Measurements from ENCODE around the gene BNC1. TPM values are rescaled to one million over a fixed set of nuclear protein-coding genes. Genes with fewer than 3 reads are reported as not detected.

The BNC1 gene
- total RNA-seq (2014; rRNA removed; shearing (Covaris generic)), result not detected in 2 replicates

- DNase-seq, result no peak
These were observed at the start of gene BNC1 for GRCh38 chr15:83284559-83285283. Gene BNC1 (minus strand): TSS chr15:83284664. CDS start chr15:83284628, 36 bp downstream.

GRCh38 chr15:83327041-83327440 is 42.6 kb upstream of the BNC1 start:
- H3K4me3 ChIP-seq, result no peak overlapping the region

More at GRCh38 chr15:83284559-83285283, at the start of gene BNC1:
- Histone ChIP-seq H3K36me3 (no peaks in the 10 kb centered on the region), H3K4me3 (no peak within 1 kb of the TSS), H3K4me1 (no peaks in the 10 kb centered on the region), H3K27ac (no peak within 1 kb of the TSS), H3K27me3 (no peaks in the 10 kb centered on the region; the same call in 1 of the 2 replicates), H3K9me3 (replicated peaks) (0 out of 2 replicates have a peak, but pooled peaks cover 5% of the 10 kb centered on the region)

GRCh38 chr15:83324799-83325198 is 40.3 kb upstream of the BNC1 start:
- DNase-seq, result no peak
- Histone ChIP-seq H3K36me3 (no peaks in the 10 kb centered on the region), H3K4me3 (no peak overlapping the region), H3K9me3 (replicated peaks) (no peaks in the 10 kb centered on the region), H3K27me3 (no peaks in the 10 kb centered on the region), H3K4me1 (peaks cover 38% of the 10 kb centered on the region), H3K27ac (no peak overlapping the region)

More at GRCh38 chr15:83327041-83327440, 42.6 kb upstream of the BNC1 start:
- Histone ChIP-seq H3K27ac (no peak overlapping the region), H3K36me3 (no peaks in the 10 kb centered on the region), H3K9me3 (replicated peaks) (no peaks in the 10 kb centered on the region), H3K27me3 (no peaks in the 10 kb centered on the region), H3K4me1 (peaks cover 18% of the 10 kb centered on the region)
- no peak for DNase-seq

- Histone ChIP-seq H3K9me3 (replicated peaks) (no peaks in the 10 kb centered on the region), H3K36me3 (no peaks in the 10 kb centered on the region), H3K4me3 (no peak overlapping the region), H3K4me1 (peaks cover 38% of the 10 kb centered on the region), H3K27ac (no peak overlapping the region), H3K27me3 (no peaks in the 10 kb centered on the region)
- DNase-seq, result peak; percentile 37 to 49
These were observed 38.8 kb upstream of the BNC1 start for GRCh38 chr15:83323296-83323711.

GRCh38 chr15:83322691-83323090 is 38.2 kb upstream of the BNC1 start:
- Histone ChIP-seq H3K4me3 (no peak overlapping the region), H3K9me3 (replicated peaks) (no peaks in the 10 kb centered on the region), H3K36me3 (no peaks in the 10 kb centered on the region), H3K4me1 (peaks cover 38% of the 10 kb centered on the region), H3K27ac (no peak overlapping the region), H3K27me3 (no peaks in the 10 kb centered on the region)
- DNase-seq, result no peak

GRCh38 chr15:83322061-83322460 is 37.6 kb upstream of the BNC1 start:
- H3K9me3 ChIP-seq (replicated peaks), result no peaks in the 10 kb centered on the region
- H3K27me3 ChIP-seq, result no peaks in the 10 kb centered on the region
- peaks cover 38% of the 10 kb centered on the region for H3K4me1 ChIP-seq
- DNase-seq, result peak; percentile 37 to 73
- H3K36me3 ChIP-seq, result no peaks in the 10 kb centered on the region
- no peak overlapping the region for H3K4me3 ChIP-seq
- H3K27ac ChIP-seq, result peak overlapping the region; percentile 52

- peak; percentile 9 to 22 for DNase-seq
- no peaks in the 10 kb centered on the region for H3K27me3 ChIP-seq
- no peaks in the 10 kb centered on the region for H3K9me3 ChIP-seq (replicated peaks)
- no peak overlapping the region for H3K27ac ChIP-seq
- no peak overlapping the region for H3K4me3 ChIP-seq
- H3K36me3 ChIP-seq, result no peaks in the 10 kb centered on the region
- peaks cover 38% of the 10 kb centered on the region for H3K4me1 ChIP-seq
These were observed 36.4 kb upstream of the BNC1 start for GRCh38 chr15:83320844-83321243.

GRCh38 chr15:83320404-83320803 is 35.9 kb upstream of the BNC1 start:
- Histone ChIP-seq H3K36me3 (no peaks in the 10 kb centered on the region), H3K4me3 (no peak overlapping the region), H3K4me1 (peaks cover 38% of the 10 kb centered on the region), H3K27me3 (no peaks in the 10 kb centered on the region), H3K9me3 (replicated peaks) (no peaks in the 10 kb centered on the region), H3K27ac (no peak overlapping the region)
- DNase-seq, result peak in 1 of 2 experiments; percentile 15

GRCh38 chr15:83319771-83320170 is 35.3 kb upstream of the BNC1 start:
- Histone ChIP-seq H3K9me3 (replicated peaks) (no peaks in the 10 kb centered on the region), H3K36me3 (no peaks in the 10 kb centered on the region), H3K4me1 (peaks cover 38% of the 10 kb centered on the region), H3K27ac (no peak overlapping the region), H3K4me3 (no peak overlapping the region), H3K27me3 (no peaks in the 10 kb centered on the region)
- no peak for DNase-seq

- no peaks in the 10 kb centered on the region for H3K36me3 ChIP-seq
- no peak overlapping the region for H3K4me3 ChIP-seq
- no peak overlapping the region for H3K27ac ChIP-seq
- H3K4me1 ChIP-seq, result peaks cover 38% of the 10 kb centered on the region
- no peak for DNase-seq
- no peaks in the 10 kb centered on the region for H3K9me3 ChIP-seq (replicated peaks)
- H3K27me3 ChIP-seq, result no peaks in the 10 kb centered on the region
These were observed 34.5 kb upstream of the BNC1 start for GRCh38 chr15:83318861-83319415.

- H3K27ac ChIP-seq, result no peak overlapping the region
- no peaks in the 10 kb centered on the region for H3K36me3 ChIP-seq
- peaks cover 30% of the 10 kb centered on the region for H3K4me1 ChIP-seq
- no peaks in the 10 kb centered on the region for H3K27me3 ChIP-seq
- H3K4me3 ChIP-seq, result no peak overlapping the region
- H3K9me3 ChIP-seq (replicated peaks), result no peaks in the 10 kb centered on the region
- DNase-seq, result no peak
These were observed 33.6 kb upstream of the BNC1 start for GRCh38 chr15:83318036-83318435.

GRCh38 chr15:83312071-83312470 is 27.6 kb upstream of the BNC1 start:
- no peaks in the 10 kb centered on the region for H3K9me3 ChIP-seq (replicated peaks)
- H3K27ac ChIP-seq, result no peak overlapping the region
- no peak for DNase-seq
- no peaks in the 10 kb centered on the region; the same call in 1 of the 2 replicates for H3K4me1 ChIP-seq
- no peaks in the 10 kb centered on the region for H3K36me3 ChIP-seq
- no peak overlapping the region for H3K4me3 ChIP-seq
- no peaks in the 10 kb centered on the region for H3K27me3 ChIP-seq

GRCh38 chr15:83310521-83311456 is 26.3 kb upstream of the BNC1 start:
- H3K4me1 ChIP-seq, result peaks cover 4% of the 10 kb centered on the region; the same call in 1 of the 2 replicates
- H3K27me3 ChIP-seq, result no peaks in the 10 kb centered on the region
- H3K36me3 ChIP-seq, result no peaks in the 10 kb centered on the region
- DNase-seq, result no peak
- no peak overlapping the region for H3K27ac ChIP-seq
- H3K4me3 ChIP-seq, result no peak overlapping the region
- no peaks in the 10 kb centered on the region for H3K9me3 ChIP-seq (replicated peaks)

- H3K4me1 ChIP-seq, result peaks cover 4% of the 10 kb centered on the region; the same call in 1 of the 2 replicates
- no peak overlapping the region for H3K4me3 ChIP-seq
These were observed 24.2 kb upstream of the BNC1 start for GRCh38 chr15:83308671-83309070.

More at GRCh38 chr15:83308671-83309070, 24.2 kb upstream of the BNC1 start:
- DNase-seq, result no peak
- Histone ChIP-seq H3K27me3 (no peaks in the 10 kb centered on the region), H3K9me3 (replicated peaks) (no peaks in the 10 kb centered on the region; the same call in 1 of the 2 replicates), H3K27ac (no peak overlapping the region), H3K36me3 (no peaks in the 10 kb centered on the region)
